Skeletal muscle cell (primary cell): Measurements from ENCODE around the gene PTPA.
"Not testable (repeated sequence)": the region's sequence is repeated elsewhere in the genome, so short reads cannot be mapped to it uniquely, and the experiment has no call there.

Experiments used
- DNase-seq: peaks from one replicate; pipeline ENCODE4 v3.0.0-alpha.2; 2010; ENCODE audit warnings: low read depth
- H3K4me3 ChIP-seq: 2 replicates; pipeline ENCODE4 v1.5.1; 2011; ENCODE audit warnings: low read depth, mild to moderate bottlenecking, control low read depth, low read length, moderate library complexity

Gene PTPA

GRCh38 chr9:129107651-129108050 lies 3.6 kb upstream of the PTPA start:
- no peak overlapping the region for H3K4me3 ChIP-seq
- DNase-seq: no peak

- DNase-seq: no peak
- no peak overlapping the region for H3K4me3 ChIP-seq
These were observed 3.0 kb upstream of the PTPA start for GRCh38 chr9:129108083-129108804.

- DNase-seq: no peak
- H3K4me3 ChIP-seq: no peak overlapping the region
These were observed 2.2 kb upstream of the PTPA start for GRCh38 chr9:129108805-129109536.

GRCh38 chr9:129109537-129109903 lies 1.7 kb upstream of the PTPA start:
- DNase-seq: no peak
- H3K4me3 ChIP-seq: peak overlapping the region; percentile 89

GRCh38 chr9:129109952-129110739 lies 1.1 kb upstream of the PTPA start:
- DNase-seq: no peak
- peak overlapping the region; percentile 89 for H3K4me3 ChIP-seq

GRCh38 chr9:129111528-129112151 lies 425 bp downstream of the PTPA start:
- H3K4me3 ChIP-seq: peak overlapping the region; percentile 89
- DNase-seq: peak; percentile 6

- DNase-seq: not testable (repeated sequence)
- H3K4me3 ChIP-seq: peak overlapping the region; percentile 89
These were observed 1.3 kb downstream of the PTPA start for GRCh38 chr9:129112526-129112925.

GRCh38 chr9:129113645-129114304 lies 2.6 kb downstream of the PTPA start:
- H3K4me3 ChIP-seq: no peak overlapping the region

GRCh38 chr9:129118799-129119198 lies 7.6 kb downstream of the PTPA start:
- no peak for DNase-seq
- H3K4me3 ChIP-seq: no peak overlapping the region

More at GRCh38 chr9:129113645-129114304, 2.6 kb downstream of the PTPA start:
- no peak for DNase-seq

GRCh38 chr9:129121483-129121882 lies 10.3 kb downstream of the PTPA start:
- DNase-seq: no peak
- no peak overlapping the region for H3K4me3 ChIP-seq

GRCh38 chr9:129122133-129122532 lies 10.9 kb downstream of the PTPA start:
- DNase-seq: no peak
- H3K4me3 ChIP-seq: no peak overlapping the region

- H3K4me3 ChIP-seq, DNase-seq: not testable (repeated sequence)
These were observed 11.8 kb downstream of the PTPA start for GRCh38 chr9:129122976-129123375.

- no peak overlapping the region for H3K4me3 ChIP-seq
- DNase-seq: no peak
These were observed 13.4 kb downstream of the PTPA start for GRCh38 chr9:129124506-129125069.

- H3K4me3 ChIP-seq: no peak overlapping the region
- DNase-seq: peak; percentile 84
These were observed 14.3 kb downstream of the PTPA start for GRCh38 chr9:129125478-129125877.

- no peak overlapping the region for H3K4me3 ChIP-seq
- no peak for DNase-seq
These were observed 15.8 kb downstream of the PTPA start for GRCh38 chr9:129126749-129127618.

GRCh38 chr9:129128689-129129088 lies 17.5 kb downstream of the PTPA start:
- H3K4me3 ChIP-seq: no peak overlapping the region

GRCh38 chr9:129130271-129130670 lies 19.1 kb downstream of the PTPA start:
- not testable (repeated sequence) for DNase-seq, H3K4me3 ChIP-seq

More at GRCh38 chr9:129128689-129129088, 17.5 kb downstream of the PTPA start:
- no peak for DNase-seq

GRCh38 chr9:129130791-129131190 lies 19.6 kb downstream of the PTPA start:
- DNase-seq: no peak
- H3K4me3 ChIP-seq: no peak overlapping the region
